Caki2 (cell line): ENCODE data around the gene FAM76B. TPM values are rescaled to one million over a fixed set of nuclear protein-coding genes. Genes with fewer than 3 reads are reported as not detected.

Experiments
- DNase-seq: peaks from one replicate; pipeline ENCODE4 v3.0.0-alpha.2; 2015; ENCODE audit warnings: low read depth
- in situ Hi-C: cut with HindIII; loops from 2 replicates; pipeline ENCODE4 v1.10.0; 2016; ENCODE audit warnings: low sequenced_read_pairs, low pct_unique_long_range_greater_than_20kb, mixed read lengths
- total RNA-seq: library from RNA; depleted of rRNA; stranded (reverse); fragments of >200 nt; shearing (Covaris generic); gene quantifications from 2 replicates; pipeline ENCODE4 v1.2.3, GENCODE V29; 2014; ENCODE audit warnings: low replicate concordance

Gene FAM76B
- total RNA-seq, 1 experiment from 2014 or later, result 8.9 TPM

GRCh38 chr11:95751515-95751914 lies 38.1 kb downstream of the FAM76B start:
- in situ Hi-C loops, result no loop called here
- DNase-seq, result no peak

- DNase-seq, result no peak
- in situ Hi-C loops, result no loop called here
These were observed 39.5 kb downstream of the FAM76B start for GRCh38 chr11:95750101-95750500.

- in situ Hi-C loops, result no loop called here
These were observed 50.3 kb downstream of the FAM76B start for GRCh38 chr11:95739108-95739938.

GRCh38 chr11:95736809-95737208 lies 52.8 kb downstream of the FAM76B start:
- in situ Hi-C loops, result no loop called here

More at GRCh38 chr11:95739108-95739938, 50.3 kb downstream of the FAM76B start:
- no peak for DNase-seq

GRCh38 chr11:95736355-95736754 lies 53.2 kb downstream of the FAM76B start:
- in situ Hi-C loops, result no loop called here

More at GRCh38 chr11:95736809-95737208, 52.8 kb downstream of the FAM76B start:
- DNase-seq, result no peak

GRCh38 chr11:95734009-95734572 lies 55.5 kb downstream of the FAM76B start:
- in situ Hi-C loops, result no loop called here
- DNase-seq, result no peak

More at GRCh38 chr11:95736355-95736754, 53.2 kb downstream of the FAM76B start:
- DNase-seq, result no peak

- in situ Hi-C loops, result no loop called here
- DNase-seq, result no peak
These were observed 56.5 kb downstream of the FAM76B start for GRCh38 chr11:95732930-95733602.

- in situ Hi-C loops, result no loop called here
- DNase-seq, result no peak
These were observed 60.1 kb downstream of the FAM76B start for GRCh38 chr11:95729462-95729861.

GRCh38 chr11:95728790-95729189 lies 60.8 kb downstream of the FAM76B start:
- in situ Hi-C loops, result no loop called here
- no peak for DNase-seq

- in situ Hi-C loops, result no loop called here
- DNase-seq, result no peak
These were observed 61.5 kb downstream of the FAM76B start for GRCh38 chr11:95728094-95728493.

- in situ Hi-C loops, result no loop called here
- no peak for DNase-seq
These were observed 62.0 kb downstream of the FAM76B start for GRCh38 chr11:95727620-95728019.

- DNase-seq, result no peak
- in situ Hi-C loops, result no loop called here
These were observed 62.5 kb downstream of the FAM76B start for GRCh38 chr11:95727111-95727510.

- in situ Hi-C loops, result no loop called here
- no peak for DNase-seq
These were observed 64.4 kb downstream of the FAM76B start for GRCh38 chr11:95725196-95725595.

GRCh38 chr11:95723361-95723942 lies 66.1 kb downstream of the FAM76B start:
- no peak for DNase-seq

GRCh38 chr11:95720195-95720594 lies 69.4 kb downstream of the FAM76B start:
- in situ Hi-C loops, result no loop called here
- no peak for DNase-seq

More at GRCh38 chr11:95723361-95723942, 66.1 kb downstream of the FAM76B start:
- in situ Hi-C loops, result no loop called here
